ENCODE data around the gene MAPRE3.
"Not testable (repeated sequence)": the region's sequence is repeated elsewhere in the genome, so short reads cannot be mapped to it uniquely, and the experiment has no call there.

The MAPRE3 gene

DNA sequence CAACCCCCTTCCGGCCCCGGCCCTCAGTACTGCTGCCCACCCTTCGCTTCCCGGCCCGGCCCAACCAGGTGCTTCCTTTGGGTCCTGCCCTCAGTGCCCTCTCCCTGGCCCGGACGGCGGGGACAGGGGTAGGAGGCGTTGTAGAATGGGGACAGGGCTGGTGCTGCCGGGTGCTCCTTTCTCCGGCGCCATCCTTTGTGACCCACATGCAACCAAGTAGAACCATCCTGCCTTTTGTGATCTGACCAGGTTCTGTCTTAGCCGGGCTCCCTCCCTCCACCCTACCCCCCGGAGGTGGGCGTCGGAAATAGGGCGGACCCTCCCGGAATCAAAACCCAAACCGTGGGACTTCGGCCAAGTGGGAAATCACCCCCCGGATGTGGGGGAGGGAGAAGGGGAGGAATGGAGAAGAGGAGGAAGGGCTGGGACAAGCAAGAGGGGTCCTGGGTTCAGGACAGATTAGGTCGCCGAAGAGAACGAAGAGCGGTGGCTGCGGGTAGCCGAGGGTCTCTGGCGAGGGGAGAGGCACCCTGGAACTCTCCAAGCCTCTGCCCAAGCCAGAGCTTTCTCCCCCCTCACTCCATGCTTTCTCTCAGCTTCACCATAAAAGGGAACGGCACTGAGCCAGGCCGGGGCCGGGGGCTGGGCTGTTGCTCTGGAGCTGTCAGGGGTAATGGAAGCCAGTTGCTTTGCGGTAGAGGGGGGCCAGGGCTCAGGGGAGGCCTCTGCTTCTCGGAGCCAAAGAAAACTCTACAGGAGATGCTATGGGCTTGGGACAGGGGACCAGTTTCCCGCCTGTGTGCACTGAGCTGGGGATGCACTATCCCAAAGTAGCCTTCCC lies 101.8 kb downstream of the MAPRE3 start:
- DNase-seq, result peak; percentile 44

DNA sequence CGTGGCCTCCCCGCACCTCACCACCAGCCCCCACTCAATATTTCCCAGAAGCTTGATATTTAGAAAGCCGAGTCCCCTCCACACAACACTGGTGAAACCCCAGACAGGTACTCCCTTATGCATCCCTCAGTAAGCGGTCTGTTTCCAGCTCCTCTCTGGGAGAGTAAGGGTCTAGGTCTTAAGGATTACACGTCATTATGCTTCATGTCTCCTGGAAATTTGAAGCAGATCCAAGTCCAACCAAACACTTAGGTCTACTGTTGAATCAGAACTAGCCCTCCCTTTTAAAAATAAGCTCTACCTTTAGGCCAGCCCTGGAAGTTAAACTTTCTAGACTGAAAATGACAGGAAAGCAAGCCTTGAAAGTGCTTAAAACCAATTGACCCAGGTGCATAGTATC lies 102.5 kb downstream of the MAPRE3 start:
- DNase-seq, result no peak

DNA sequence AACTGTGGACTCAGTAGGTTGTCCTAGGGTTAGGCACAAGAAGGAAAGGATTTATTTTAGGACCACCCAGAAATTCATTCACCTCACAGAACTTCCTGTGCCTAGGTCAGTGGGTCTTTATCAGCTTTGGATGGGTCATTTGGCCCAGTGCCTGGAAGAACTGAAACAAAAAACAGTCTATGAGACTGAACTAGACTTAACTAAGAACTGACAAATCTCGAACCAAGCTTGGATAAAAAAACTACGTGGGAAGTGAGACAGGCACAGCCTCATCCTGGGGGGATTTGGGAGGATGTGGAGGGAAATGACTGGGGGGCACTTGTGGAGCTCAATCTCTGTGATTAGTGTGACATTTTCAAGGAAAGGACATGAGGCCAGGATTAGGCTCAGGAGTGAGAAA lies 103.3 kb downstream of the MAPRE3 start:
- DNase-seq, result no peak

DNA sequence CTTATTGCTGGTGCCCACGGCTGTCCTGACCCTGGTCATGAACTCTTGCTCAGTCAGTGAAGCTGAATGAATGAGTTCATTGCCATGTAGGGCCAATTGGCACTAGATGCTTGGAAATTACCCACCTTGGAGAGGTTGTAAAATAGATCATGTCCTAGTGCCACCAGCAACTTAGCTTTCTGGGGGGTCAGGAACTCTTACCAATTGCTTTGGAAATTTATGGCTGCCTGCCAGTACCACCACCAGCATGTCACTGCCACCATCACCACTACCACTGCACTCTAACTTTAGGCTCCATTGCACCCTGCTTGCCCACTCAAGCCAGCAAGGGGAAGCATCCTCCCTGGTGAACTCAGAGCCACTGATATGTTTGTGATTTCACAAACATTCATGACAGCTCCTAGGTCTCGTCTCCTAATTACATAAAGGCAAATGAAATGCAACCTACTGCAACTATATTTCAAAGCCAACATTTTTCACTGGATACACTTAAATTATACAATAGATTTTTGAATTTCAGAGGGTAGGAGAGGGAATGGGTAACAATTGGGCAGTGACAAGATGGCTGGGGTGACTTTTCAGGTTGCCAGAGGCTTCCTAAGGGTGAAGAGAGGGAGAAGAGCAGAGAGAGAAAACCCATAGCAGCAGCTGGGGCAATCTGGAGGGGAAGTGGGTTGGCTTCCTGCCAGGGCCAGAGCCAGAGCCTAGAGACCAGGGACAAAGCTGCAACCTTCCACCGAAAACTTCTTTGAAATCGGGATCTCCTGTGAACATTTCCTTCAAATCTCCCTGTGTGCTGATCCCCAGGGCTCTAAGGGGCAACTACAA lies 104.5 kb downstream of the MAPRE3 start:
- peak; percentile 41 for DNase-seq

DNA sequence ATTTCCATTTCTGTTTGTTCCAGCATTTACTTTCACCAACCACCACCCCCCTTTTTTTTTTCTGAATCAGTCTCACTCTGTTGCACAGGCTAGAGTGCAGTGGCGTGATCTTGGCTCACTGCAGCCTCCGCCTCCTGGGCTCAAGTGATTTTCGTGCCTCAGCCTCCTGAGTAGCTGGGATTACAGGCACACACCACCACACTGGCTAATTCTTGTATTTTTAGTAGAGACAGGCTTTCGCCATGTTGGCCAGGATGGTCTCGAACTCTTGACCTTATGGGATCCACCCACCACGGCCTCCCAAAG lies 105.1 kb downstream of the MAPRE3 start:
- DNase-seq, result not testable (repeated sequence)

DNA sequence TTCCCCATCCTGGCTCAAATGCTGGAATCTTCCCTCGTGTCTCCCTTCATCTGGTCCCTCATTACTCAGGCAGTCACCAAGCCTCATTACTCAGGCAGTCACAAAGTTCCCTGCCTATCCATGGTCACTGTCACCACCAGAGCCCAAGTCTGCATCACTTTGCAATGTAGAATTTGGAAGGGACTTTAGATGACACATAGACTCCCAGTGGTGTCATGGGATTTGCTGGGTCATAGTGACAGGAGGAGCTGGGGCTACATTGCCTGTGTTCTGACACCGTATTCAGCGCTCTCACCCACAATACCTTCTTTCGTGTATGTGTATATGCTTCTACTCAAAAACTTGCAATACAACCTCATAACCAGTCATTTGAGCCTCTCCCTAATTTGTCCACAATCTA lies 105.9 kb downstream of the MAPRE3 start:
- no peak for DNase-seq
